Transverse colon (tissue), 4 donors: ENCODE results near the gene MC1R.

ENCODE experiments used
- EP300 ChIP-seq: sonication (generic); formaldehyde crosslinking; IDR thresholded peaks from one replicate; pipeline ENCODE4 v1.6.1; 2017; ENCODE audit warnings: antibody characterized with exemption, low read depth
- POLR2AphosphoS5 ChIP-seq, 3 donors: sonication (generic); formaldehyde crosslinking; IDR thresholded peaks; one replicate each; pipeline ENCODE4 v1.6.1; 2016; ENCODE audit warnings: antibody characterized with exemption in 3 of 3
- TF ChIP-seq, protein P1 (sequence below), 5 experiments: fragments of 200-600 bp in 3 of 5; fragments of 450-650 bp in 2 of 5; sonication (generic) in 3 of 5; IDR thresholded peaks; 1 replicate in 2 of 5; 2 replicates in 3 of 5; pipeline ENCODE4 v1.5.1; 2016 to 2017; ENCODE audit warnings: antibody characterized with exemption in 5 of 5, inconsistent platforms in 3 of 5, mild to moderate bottlenecking in 2 of 5, moderate library complexity in 1 of 5

- TF ChIP-seq EP300 (no peak), POLR2AphosphoS5 (IDR thresholded peaks at IDR 0.05) (no peak)
- TF ChIP-seq, protein P1, sequence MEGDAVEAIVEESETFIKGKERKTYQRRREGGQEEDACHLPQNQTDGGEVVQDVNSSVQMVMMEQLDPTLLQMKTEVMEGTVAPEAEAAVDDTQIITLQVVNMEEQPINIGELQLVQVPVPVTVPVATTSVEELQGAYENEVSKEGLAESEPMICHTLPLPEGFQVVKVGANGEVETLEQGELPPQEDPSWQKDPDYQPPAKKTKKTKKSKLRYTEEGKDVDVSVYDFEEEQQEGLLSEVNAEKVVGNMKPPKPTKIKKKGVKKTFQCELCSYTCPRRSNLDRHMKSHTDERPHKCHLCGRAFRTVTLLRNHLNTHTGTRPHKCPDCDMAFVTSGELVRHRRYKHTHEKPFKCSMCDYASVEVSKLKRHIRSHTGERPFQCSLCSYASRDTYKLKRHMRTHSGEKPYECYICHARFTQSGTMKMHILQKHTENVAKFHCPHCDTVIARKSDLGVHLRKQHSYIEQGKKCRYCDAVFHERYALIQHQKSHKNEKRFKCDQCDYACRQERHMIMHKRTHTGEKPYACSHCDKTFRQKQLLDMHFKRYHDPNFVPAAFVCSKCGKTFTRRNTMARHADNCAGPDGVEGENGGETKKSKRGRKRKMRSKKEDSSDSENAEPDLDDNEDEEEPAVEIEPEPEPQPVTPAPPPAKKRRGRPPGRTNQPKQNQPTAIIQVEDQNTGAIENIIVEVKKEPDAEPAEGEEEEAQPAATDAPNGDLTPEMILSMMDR (IDR thresholded peaks at IDR 0.05) = no peak
Observed at GRCh38 chr16:89892635-89893034, 26.0 kb upstream of the MC1R start.
